Activated T-helper 1 cell treated with anti-CD3 and anti-CD28 coated beads, Interleukin-12 subunit alpha, Interleukin-12 subunit beta, Interleukin-2, Interleukin-4 antibody, amounts not matched to agents 30 ng/mL and 10 ng/mL and 1 ng/mL, durations not matched to agents 14 hours and 24 hours and 36 hours (primary cell): ENCODE measurements around the gene CAND2. TPM values are rescaled to one million over a fixed set of nuclear protein-coding genes. Genes with fewer than 3 reads are reported as not detected.

Source experiments
- DNase-seq: peaks from one replicate; pipeline ENCODE4 v3.0.0; 2021; ENCODE audit warnings: low spot score
- H3K27ac Mint-ChIP-seq: one replicate; pipeline ENCODE4 v1.8.0; 2021; ENCODE audit warnings: mild to moderate bottlenecking, mixed read lengths
- H3K27me3 Mint-ChIP-seq: one replicate; pipeline ENCODE4 v1.8.0; 2022; ENCODE audit warnings: mild to moderate bottlenecking, moderate library complexity, mixed read lengths; ENCODE audit not compliant: insufficient read depth
- H3K36me3 Mint-ChIP-seq: one replicate; pipeline ENCODE4 v1.8.0; 2021; ENCODE audit warnings: low read depth, mixed read lengths
- H3K4me1 Mint-ChIP-seq: one replicate; pipeline ENCODE4 v1.8.0; 2021; ENCODE audit warnings: low read depth, mixed read lengths
- H3K4me3 Mint-ChIP-seq: one replicate; pipeline ENCODE4 v1.8.0; 2021; ENCODE audit warnings: mild to moderate bottlenecking, moderate library complexity, mixed read lengths
- H3K9me3 Mint-ChIP-seq: one replicate; pipeline ENCODE4 v1.8.0; 2021; ENCODE audit warnings: mixed read lengths
- intact Hi-C: fragments of 100-400 bp; cut with micrococcal nuclease; formaldehyde crosslinking; loops from one replicate; pipeline ENCODE4 v1.15.1; 2024
- total RNA-seq: library from RNA; stranded (reverse); gene quantifications from 2 replicates; pipeline ENCODE4 v1.2.3, GENCODE V29; 2022

CAND2 gene
- total RNA-seq, 1 donor from 2014 or later = 0.29 TPM

DNA sequence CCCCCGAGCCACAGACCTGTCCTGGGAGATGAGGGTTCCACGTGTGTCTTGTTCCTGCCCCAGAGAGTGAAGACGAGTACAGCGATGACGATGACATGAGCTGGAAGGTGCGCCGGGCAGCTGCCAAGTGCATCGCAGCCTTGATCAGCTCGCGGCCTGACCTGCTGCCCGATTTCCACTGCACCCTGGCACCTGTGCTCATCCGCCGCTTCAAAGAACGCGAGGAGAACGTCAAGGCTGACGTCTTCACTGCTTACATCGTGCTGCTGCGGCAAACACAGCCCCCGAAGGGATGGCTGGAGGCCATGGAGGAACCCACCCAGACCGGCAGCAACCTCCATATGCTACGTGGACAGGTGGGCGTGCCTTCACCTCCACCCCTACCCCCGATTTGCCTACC is 18.6 kb downstream of the CAND2 start:
- intact Hi-C loops = loop anchor here (10.0 kb wide), 1 partner anchor 1080 kb away; no protein-coding TSS in a partner anchor
- Mint-ChIP-seq H3K36me3 (no peaks in the 10 kb centered on the region), H3K4me3 (no peak overlapping the region), H3K27me3 (no peaks in the 10 kb centered on the region), H3K9me3 (no peaks in the 10 kb centered on the region), H3K27ac (no peak overlapping the region), H3K4me1 (peaks cover 5% of the 10 kb centered on the region)
- no peak for DNase-seq

DNA sequence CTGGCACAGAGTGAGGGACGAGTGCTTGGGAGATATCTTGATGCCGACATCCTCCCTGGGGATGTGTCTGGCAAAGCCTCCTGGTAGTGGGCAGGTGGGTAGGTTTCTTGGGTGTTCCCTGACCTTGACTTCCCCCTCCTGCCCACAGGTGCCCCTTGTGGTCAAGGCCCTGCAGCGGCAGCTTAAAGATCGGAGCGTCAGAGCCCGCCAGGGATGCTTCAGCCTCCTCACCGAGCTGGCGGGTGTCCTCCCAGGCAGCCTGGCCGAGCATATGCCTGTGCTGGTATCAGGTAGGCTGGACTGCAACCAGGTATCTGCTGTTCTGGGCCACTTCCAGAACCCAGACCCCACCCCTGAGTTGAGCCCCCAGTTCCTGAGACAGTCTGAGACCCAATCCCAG is 19.2 kb downstream of the CAND2 start:
- Mint-ChIP-seq H3K36me3 (no peaks in the 10 kb centered on the region), H3K27ac (no peak overlapping the region), H3K4me3 (no peak overlapping the region), H3K9me3 (no peaks in the 10 kb centered on the region), H3K27me3 (no peaks in the 10 kb centered on the region), H3K4me1 (peaks cover 1% of the 10 kb centered on the region)
- no peak for DNase-seq
- intact Hi-C loops = loop anchor here (10.0 kb wide), 1 partner anchor 1079 kb away; no protein-coding TSS in a partner anchor

DNA sequence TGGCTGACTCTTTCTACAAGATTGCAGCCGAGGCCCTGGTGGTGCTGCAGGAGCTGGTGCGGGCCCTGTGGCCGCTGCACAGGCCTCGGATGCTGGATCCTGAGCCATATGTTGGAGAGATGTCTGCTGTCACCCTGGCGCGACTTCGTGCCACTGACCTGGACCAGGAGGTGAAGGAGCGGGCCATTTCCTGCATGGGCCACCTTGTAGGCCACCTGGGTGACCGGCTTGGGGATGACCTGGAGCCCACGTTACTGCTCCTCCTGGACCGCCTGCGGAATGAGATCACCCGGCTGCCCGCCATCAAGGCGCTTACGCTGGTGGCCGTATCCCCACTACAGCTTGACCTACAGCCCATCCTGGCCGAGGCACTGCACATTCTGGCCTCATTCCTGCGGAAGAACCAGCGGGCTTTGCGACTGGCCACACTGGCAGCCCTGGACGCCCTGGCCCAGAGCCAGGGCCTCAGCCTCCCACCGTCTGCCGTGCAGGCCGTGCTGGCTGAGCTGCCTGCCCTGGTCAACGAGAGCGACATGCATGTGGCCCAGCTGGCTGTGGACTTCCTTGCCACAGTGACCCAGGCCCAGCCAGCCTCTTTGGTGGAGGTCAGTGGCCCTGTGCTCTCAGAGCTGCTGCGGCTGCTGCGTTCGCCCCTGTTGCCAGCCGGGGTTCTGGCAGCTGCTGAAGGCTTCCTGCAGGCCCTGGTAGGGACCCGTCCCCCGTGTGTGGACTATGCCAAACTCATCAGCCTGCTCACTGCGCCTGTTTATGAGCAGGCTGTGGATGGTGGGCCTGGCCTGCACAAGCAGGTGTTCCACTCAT is 20.3 kb downstream of the CAND2 start:
- H3K27me3 Mint-ChIP-seq = no peaks in the 10 kb centered on the region
- H3K27ac Mint-ChIP-seq = no peak overlapping the region
- H3K4me1 Mint-ChIP-seq = no peaks in the 10 kb centered on the region
- intact Hi-C loops = loop anchor here (10.0 kb wide), 1 partner anchor 1078 kb away; no protein-coding TSS in a partner anchor
- no peaks in the 10 kb centered on the region for H3K36me3 Mint-ChIP-seq
- H3K9me3 Mint-ChIP-seq = no peaks in the 10 kb centered on the region
- no peak for DNase-seq
- H3K4me3 Mint-ChIP-seq = no peak overlapping the region

DNA sequence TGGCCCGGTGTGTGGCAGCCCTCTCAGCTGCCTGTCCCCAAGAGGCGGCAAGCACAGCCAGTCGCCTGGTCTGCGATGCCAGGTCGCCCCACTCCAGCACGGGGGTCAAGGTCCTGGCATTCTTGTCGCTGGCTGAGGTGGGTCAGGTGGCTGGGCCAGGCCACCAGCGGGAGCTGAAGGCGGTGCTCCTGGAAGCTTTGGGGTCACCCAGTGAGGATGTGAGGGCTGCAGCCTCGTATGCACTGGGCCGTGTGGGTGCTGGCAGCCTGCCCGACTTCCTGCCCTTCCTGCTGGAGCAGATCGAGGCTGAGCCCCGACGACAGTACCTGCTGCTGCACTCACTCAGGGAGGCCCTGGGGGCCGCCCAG is 20.8 kb downstream of the CAND2 start:
- no peak for DNase-seq
- Mint-ChIP-seq H3K9me3 (no peaks in the 10 kb centered on the region), H3K36me3 (no peaks in the 10 kb centered on the region), H3K27me3 (no peaks in the 10 kb centered on the region), H3K27ac (no peak overlapping the region), H3K4me3 (no peak overlapping the region), H3K4me1 (no peaks in the 10 kb centered on the region)
- intact Hi-C loops = loop anchor here (10.0 kb wide), 1 partner anchor 1077 kb away; no protein-coding TSS in a partner anchor

DNA sequence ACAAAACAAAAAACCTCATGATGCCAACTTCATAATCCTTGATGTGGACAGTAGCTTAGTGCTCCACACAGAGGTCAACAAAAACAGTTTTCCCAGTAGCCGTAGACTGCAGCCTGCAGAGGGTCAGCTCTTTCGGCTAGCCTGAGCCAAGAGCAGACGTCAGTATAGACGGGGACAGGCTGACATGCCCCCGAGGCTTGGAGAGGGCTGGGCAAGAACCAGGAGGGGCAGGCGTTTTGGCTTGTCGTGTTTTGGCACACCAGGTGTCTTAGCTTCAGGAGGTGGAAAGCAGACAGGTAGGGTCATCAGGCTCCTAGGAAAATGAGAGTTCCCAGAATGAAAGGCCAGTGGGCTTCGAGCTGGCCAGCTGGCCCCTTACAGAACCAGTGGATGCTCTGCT is 21.8 kb downstream of the CAND2 start:
- Mint-ChIP-seq H3K4me1 (no peaks in the 10 kb centered on the region), H3K36me3 (no peaks in the 10 kb centered on the region), H3K27me3 (no peaks in the 10 kb centered on the region), H3K4me3 (no peak overlapping the region), H3K27ac (no peak overlapping the region), H3K9me3 (no peaks in the 10 kb centered on the region)
- intact Hi-C loops = loop anchor here (10.0 kb wide), 1 partner anchor 1077 kb away; no protein-coding TSS in a partner anchor
- no peak for DNase-seq

DNA sequence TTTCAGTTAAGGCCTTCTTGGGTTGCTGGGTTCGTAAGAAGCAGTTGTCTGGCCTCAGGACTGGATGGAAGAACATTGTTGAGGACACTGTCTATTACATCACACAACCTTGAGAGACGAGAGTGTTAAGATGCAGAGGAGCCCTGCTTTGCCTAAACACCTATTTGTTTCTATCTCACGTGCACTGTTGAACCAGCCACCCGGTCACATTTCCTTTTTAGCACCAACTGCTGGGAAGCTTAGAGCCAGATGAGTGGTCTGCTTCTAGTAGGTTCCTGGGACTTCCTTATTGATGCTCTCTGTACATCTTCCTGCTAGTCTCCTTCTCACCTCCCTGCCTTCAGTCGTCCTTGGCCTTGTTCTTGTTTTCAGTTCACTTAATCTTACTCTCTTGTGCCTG is 22.3 kb downstream of the CAND2 start:
- Mint-ChIP-seq H3K4me1 (no peaks in the 10 kb centered on the region), H3K27me3 (no peaks in the 10 kb centered on the region), H3K4me3 (no peak overlapping the region), H3K9me3 (no peaks in the 10 kb centered on the region), H3K27ac (no peak overlapping the region), H3K36me3 (no peaks in the 10 kb centered on the region)
- intact Hi-C loops = loop anchor here (10.0 kb wide), 1 partner anchor 1076 kb away; no protein-coding TSS in a partner anchor
- DNase-seq = no peak

DNA sequence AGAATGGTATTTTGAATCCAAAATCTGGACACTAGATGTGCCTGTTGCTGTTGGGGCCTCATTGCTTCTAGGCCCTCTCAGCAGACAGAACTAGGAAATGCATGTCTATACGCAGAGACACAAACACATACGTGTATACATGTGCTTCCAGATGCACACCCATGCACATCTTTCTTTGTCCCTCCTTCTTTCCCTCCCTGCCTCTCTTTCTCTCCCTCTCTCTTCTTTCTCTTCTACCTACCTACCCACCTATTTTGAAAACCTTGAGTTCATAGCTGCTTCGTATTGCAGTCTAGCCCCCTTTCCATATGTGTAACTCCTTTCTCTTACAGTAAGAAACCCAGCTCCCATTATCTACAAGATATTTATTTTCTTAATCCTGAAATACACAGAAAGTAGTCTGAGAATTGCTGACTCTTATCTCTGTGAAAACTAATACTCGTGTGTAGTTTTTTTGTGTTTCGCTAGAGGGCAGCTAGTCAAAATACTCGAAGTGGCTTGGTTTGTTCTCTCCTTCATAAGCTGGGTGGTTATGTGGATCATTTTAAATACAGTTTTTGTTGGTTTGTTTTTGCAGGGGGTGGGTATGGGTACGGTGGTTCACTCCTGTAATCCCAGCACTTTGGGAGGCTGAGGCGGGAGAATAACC is 26.4 kb downstream of the CAND2 start:
- Mint-ChIP-seq H3K36me3 (no peaks in the 10 kb centered on the region), H3K27me3 (no peaks in the 10 kb centered on the region), H3K9me3 (no peaks in the 10 kb centered on the region), H3K4me1 (no peaks in the 10 kb centered on the region), H3K4me3 (no peak overlapping the region), H3K27ac (no peak overlapping the region)
- intact Hi-C loops = no loop called here
- no peak for DNase-seq

DNA sequence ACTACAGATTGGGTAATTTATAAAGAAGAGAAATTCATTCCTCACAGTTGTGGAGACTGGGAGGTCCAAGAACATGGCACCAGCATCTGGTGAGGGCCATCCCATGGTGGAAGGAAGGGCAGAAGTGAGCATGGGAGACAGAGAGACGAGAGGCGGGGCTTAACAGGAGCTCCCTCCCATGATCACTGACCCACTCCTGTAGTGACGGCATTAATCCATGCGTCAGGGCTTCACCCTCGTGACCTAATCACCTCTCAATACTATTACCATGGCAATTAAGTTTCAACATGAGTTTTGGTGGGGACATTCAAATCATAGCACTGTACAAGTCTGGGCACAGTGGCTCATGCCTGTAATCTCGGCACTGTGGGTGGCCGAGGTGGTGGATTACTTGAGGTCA is 27.8 kb downstream of the CAND2 start:
- H3K27ac Mint-ChIP-seq = no peak overlapping the region
- H3K4me1 Mint-ChIP-seq = no peaks in the 10 kb centered on the region
- H3K9me3 Mint-ChIP-seq = no peaks in the 10 kb centered on the region
- no peak for DNase-seq
- intact Hi-C loops = no loop called here
- no peaks in the 10 kb centered on the region for H3K27me3 Mint-ChIP-seq
- H3K36me3 Mint-ChIP-seq = no peaks in the 10 kb centered on the region
- H3K4me3 Mint-ChIP-seq = no peak overlapping the region

DNA sequence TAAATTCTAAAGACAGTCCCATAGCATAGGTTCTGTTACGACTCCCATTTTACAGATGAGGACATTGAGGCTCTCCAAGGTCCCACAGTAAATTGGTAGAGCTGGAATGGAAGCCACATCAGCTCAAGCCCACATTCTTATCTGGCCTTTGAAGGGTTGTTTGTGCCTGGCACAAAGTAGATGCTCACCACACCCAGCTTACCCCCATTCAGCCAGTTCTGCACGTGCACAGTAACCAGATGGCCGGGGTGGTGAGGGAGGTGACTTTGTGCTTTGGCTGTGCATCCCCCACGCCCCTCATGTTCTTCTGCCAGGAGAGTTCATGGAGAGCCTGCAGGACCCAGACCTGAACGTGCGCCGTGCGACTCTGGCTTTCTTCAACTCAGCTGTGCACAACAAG is 28.7 kb downstream of the CAND2 start:
- Mint-ChIP-seq H3K27ac (no peak overlapping the region), H3K4me3 (no peak overlapping the region), H3K36me3 (no peaks in the 10 kb centered on the region), H3K4me1 (no peaks in the 10 kb centered on the region), H3K27me3 (no peaks in the 10 kb centered on the region), H3K9me3 (no peaks in the 10 kb centered on the region)
- no peak for DNase-seq
- intact Hi-C loops = no loop called here

DNA sequence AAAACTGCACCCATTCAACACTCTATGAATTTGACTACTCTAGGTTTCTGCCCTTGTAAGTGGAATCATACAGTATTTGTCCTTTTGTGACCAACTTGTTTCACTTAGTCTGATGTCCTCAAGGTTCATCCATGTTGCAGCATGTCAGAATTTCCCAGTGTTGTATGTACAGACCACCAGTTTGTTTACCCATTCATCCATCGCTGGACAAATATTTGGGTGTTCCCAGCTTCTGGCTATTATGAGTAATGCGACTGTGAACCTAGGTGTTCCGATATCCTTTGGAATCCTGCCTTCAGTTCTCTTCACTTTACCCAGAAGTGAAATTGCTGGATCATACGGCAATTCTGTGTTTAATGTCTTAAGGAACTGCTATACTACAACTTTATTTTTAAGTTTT is 32.3 kb downstream of the CAND2 start:
- Mint-ChIP-seq H3K36me3 (peaks cover 24% of the 10 kb centered on the region), H3K4me3 (no peak overlapping the region), H3K27me3 (no peaks in the 10 kb centered on the region), H3K27ac (no peak overlapping the region), H3K4me1 (no peaks in the 10 kb centered on the region), H3K9me3 (no peaks in the 10 kb centered on the region)
- no peak for DNase-seq
- intact Hi-C loops = no loop called here

DNA sequence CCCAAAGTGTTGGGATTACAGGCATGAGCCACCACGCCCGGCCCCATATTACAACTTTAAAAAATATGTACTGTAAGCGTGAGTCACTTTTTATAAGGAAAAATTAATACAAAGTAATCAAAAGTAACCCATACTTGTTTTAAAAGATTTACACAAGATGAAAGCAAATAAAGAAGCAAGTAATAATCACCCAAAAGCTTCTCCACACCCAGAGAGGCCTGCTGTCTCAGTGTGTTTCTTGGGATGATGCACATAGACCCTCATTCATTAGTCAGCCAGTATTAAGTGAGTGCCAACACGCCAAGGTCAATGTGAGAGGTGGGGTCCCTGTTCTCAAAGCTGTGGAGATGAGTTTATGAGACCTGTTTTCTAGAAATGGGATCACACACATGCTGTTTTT is 32.9 kb downstream of the CAND2 start:
- H3K36me3 Mint-ChIP-seq = peaks cover 30% of the 10 kb centered on the region
- H3K4me3 Mint-ChIP-seq = no peak overlapping the region
- H3K27me3 Mint-ChIP-seq = no peaks in the 10 kb centered on the region
- intact Hi-C loops = no loop called here
- H3K9me3 Mint-ChIP-seq = no peaks in the 10 kb centered on the region
- DNase-seq = no peak
- no peak overlapping the region for H3K27ac Mint-ChIP-seq
- no peaks in the 10 kb centered on the region for H3K4me1 Mint-ChIP-seq

DNA sequence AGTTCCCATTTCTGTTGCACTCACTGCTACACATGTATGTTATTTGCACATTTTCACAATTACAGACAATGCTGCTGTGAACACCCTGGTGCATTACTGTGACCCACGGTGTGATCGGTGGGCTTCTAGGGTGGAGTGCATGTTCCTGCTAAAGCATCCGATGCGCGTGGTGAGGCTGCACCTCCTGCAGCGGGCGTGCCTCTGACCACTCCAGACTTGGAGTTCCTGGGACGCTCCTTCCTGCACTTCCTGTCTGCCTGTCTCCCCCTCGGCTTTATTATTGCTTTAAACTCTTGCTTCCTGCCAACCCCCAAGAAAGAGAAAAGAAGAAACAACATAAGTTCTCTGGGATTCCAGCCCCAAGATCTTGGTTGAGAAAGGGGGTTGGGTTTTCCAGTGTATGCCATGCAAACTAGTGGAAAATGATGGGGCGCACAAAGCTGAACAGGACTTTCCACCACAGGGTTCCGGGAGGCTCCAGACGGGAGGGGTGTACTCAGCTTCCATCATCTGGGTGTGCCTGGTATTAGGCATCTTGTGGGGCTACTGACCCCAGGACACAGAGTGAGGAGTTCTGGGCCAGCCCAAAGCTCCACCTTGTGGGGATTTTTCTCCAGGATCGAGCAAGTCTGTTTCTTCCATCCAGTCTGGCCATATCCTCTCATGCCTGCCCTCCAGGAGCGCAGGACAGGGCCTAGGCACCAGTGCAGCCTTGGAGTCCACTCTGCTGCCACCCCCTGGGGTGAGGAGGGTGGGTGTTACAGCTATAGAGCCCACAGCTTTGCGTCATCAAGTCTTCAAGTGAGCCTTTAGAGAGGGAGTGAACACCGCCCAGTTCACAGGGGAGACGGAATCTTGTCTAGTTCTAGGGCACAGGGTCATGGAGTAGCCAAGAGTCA is 33.7 kb downstream of the CAND2 start:
- no peak for DNase-seq
- Mint-ChIP-seq H3K9me3 (no peaks in the 10 kb centered on the region), H3K27me3 (no peaks in the 10 kb centered on the region), H3K27ac (peak overlapping the region; percentile 5), H3K4me3 (no peak overlapping the region), H3K36me3 (peaks cover 36% of the 10 kb centered on the region), H3K4me1 (no peaks in the 10 kb centered on the region)
- intact Hi-C loops = no loop called here

DNA sequence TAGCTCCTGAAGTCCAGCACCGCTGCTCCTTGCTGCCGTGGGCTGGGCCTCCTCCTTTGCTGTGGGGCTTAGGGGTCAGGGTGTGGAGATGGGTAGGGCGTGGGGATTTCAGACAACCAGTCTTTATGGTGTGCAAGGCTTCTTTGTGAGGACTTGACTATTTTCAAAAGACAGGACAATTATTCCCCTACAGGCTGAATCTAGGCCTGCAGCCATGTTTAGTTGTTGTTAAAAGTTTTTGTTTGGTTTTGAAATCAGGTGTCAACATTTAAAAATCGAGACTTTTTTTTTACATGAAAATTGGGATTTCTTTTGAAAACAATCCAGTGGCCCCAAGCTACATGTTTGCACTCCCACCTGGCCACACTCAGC is 34.3 kb downstream of the CAND2 start:
- Mint-ChIP-seq H3K4me1 (peaks cover 3% of the 10 kb centered on the region), H3K27ac (peak overlapping the region; percentile 5), H3K4me3 (no peak overlapping the region), H3K36me3 (peaks cover 42% of the 10 kb centered on the region), H3K27me3 (no peaks in the 10 kb centered on the region), H3K9me3 (no peaks in the 10 kb centered on the region)
- intact Hi-C loops = no loop called here
- no peak for DNase-seq
